GM18508 (cell line): ENCODE data around the gene TFDP1.

Source experiments
- ATAC-seq: cut with Tn5 transposase; IDR thresholded peaks from one replicate; pipeline ENCODE4 v1.9.1; 2021; ENCODE audit warnings: moderate number of reproducible peaks; ENCODE audit not compliant: insufficient read depth, unreplicated experiment

TFDP1 gene

GRCh38 chr13:113657851-113658741 lies 73.5 kb downstream of the TFDP1 start, which contains the start of gene ATP4B:
ATP4B (minus strand) TSS chr13:113658198; CDS start chr13:113658144, 54 bp downstream.
- no peak for ATAC-seq

- no peak for ATAC-seq
These were observed 74.3 kb downstream of the TFDP1 start for GRCh38 chr13:113658836-113659235.

GRCh38 chr13:113659337-113659736 lies 74.8 kb downstream of the TFDP1 start:
- no peak for ATAC-seq

GRCh38 chr13:113660066-113660465 lies 75.5 kb downstream of the TFDP1 start:
- ATAC-seq = no peak

GRCh38 chr13:113661509-113661908 lies 77.0 kb downstream of the TFDP1 start:
- no peak for ATAC-seq

- no peak for ATAC-seq
These were observed 79.4 kb downstream of the TFDP1 start for GRCh38 chr13:113663934-113664333.

GRCh38 chr13:113664751-113665596 lies 80.4 kb downstream of the TFDP1 start:
- ATAC-seq = no peak

GRCh38 chr13:113665597-113666328 lies 81.2 kb downstream of the TFDP1 start:
- ATAC-seq = no peak

- ATAC-seq = no peak
These were observed 81.7 kb downstream of the TFDP1 start for GRCh38 chr13:113666329-113666670.

- no peak for ATAC-seq
These were observed 82.6 kb downstream of the TFDP1 start, which contains the start of gene GRK1 for GRCh38 chr13:113666951-113667701. GRK1 (plus strand) TSS chr13:113667219; CDS start chr13:113667387, 168 bp downstream.

GRCh38 chr13:113667771-113668490 lies 83.4 kb downstream of the TFDP1 start:
- ATAC-seq = no peak

GRCh38 chr13:113668491-113668971 lies 84.0 kb downstream of the TFDP1 start:
- no peak for ATAC-seq

GRCh38 chr13:113669231-113669754 lies 84.7 kb downstream of the TFDP1 start:
- ATAC-seq = no peak

GRCh38 chr13:113669755-113670341 lies 85.3 kb downstream of the TFDP1 start:
- ATAC-seq = no peak

- ATAC-seq = no peak
These were observed 86.0 kb downstream of the TFDP1 start for GRCh38 chr13:113670541-113670940.

GRCh38 chr13:113671066-113672001 lies 86.8 kb downstream of the TFDP1 start:
- no peak for ATAC-seq

- no peak for ATAC-seq
These were observed 87.6 kb downstream of the TFDP1 start for GRCh38 chr13:113672002-113672651.
